GM12878 (cell line): Measurements from ENCODE around the gene AMER2. TPM values are rescaled to one million over a fixed set of nuclear protein-coding genes. Genes with fewer than 3 reads are reported as not detected.

Experiments
- ATAC-seq: fragments of 200-7000 bp; cut with Tn5 transposase; 3 replicates; pipeline ENCODE4 v1.9.1; 2020; ENCODE audit warnings: mild to moderate bottlenecking, moderate library complexity
- BruUV-seq: library from RNA; stranded (reverse); fragments of 400-500 nt; replicated peaks from 2 replicates; lab custom pipeline; 2021; lab: Mats Ljungman, UMichigan
- CTCF ChIA-PET: fragments of 300-600 bp; sonication (Branson Sonifier 250); formaldehyde crosslinking; extraction: SDS; loops from one replicate; lab custom pipeline; 2021; ENCODE audit warnings: inconsistent platforms; lab: Yijun Ruan, JAX
- POLR2A ChIA-PET: fragments of 350-600 bp; formaldehyde crosslinking; extraction: SDS; loops from one replicate; lab custom pipeline; 2021; ENCODE audit warnings: inconsistent platforms; lab: Charles Lee
- RAD21 ChIA-PET: fragments of 300-600 bp; sonication (Branson Sonifier 250); formaldehyde crosslinking; loops from one replicate; lab custom pipeline; 2023; ENCODE audit warnings: antibody characterized with exemption; ENCODE audit not compliant: unreplicated experiment; lab: Charles Lee
- SMC1A ChIA-PET: fragments of 300-600 bp; sonication (Branson Sonifier 250); formaldehyde crosslinking; loops from one replicate; lab custom pipeline; 2023; ENCODE audit not compliant: unreplicated experiment, uncharacterized antibody; lab: Charles Lee
- DNase-seq: peaks from one replicate; pipeline ENCODE4 v3.0.0-alpha.2; 2011; ENCODE audit warnings: low read depth, low spot score
- FAIRE-seq: peaks from 3 replicates; lab custom pipeline; 2011; peaks lifted over from hg19 to GRCh38; lab: Jason Lieb, UNC
- H2AFZ ChIP-seq: 2 replicates; pipeline ENCODE4 v1.6.0; 2011; ENCODE audit warnings: low read depth, low read length, control low read depth; ENCODE audit not compliant: control insufficient read depth
- H3K27ac ChIP-seq: 2 replicates; pipeline ENCODE4 v1.5.1; 2011; ENCODE audit warnings: control low read depth; ENCODE audit not compliant: control insufficient read depth, insufficient read depth
- H3K27me3 ChIP-seq, 2 experiments: replicated peaks in 1 of 2; 2 replicates each; pipeline versions ENCODE4 v1.6.0 to v1.6.1; 2011; ENCODE audit warnings: low read length in 1 of 2; ENCODE audit not compliant: control insufficient read depth in 2 of 2, insufficient read depth in 2 of 2
- H3K36me3 ChIP-seq, 2 experiments: 2 replicates each; pipeline ENCODE4 v1.5.1; 2011; ENCODE audit warnings: low read length in 1 of 2; ENCODE audit not compliant: control insufficient read depth in 2 of 2, insufficient read depth in 2 of 2
- H3K4me1 ChIP-seq: 2 replicates; pipeline ENCODE4 v1.6.1; 2011; ENCODE audit warnings: mild to moderate bottlenecking, low read length, moderate library complexity, mixed read lengths; ENCODE audit not compliant: control insufficient read depth, insufficient read depth
- H3K4me2 ChIP-seq: 2 replicates; pipeline ENCODE4 v1.6.0; 2011; ENCODE audit warnings: control low read depth; ENCODE audit not compliant: control insufficient read depth, insufficient read depth
- H3K4me3 ChIP-seq: fragments of 200-600 bp; sonication (generic); 2 replicates; pipeline ENCODE4 v1.5.1; 2016
- H3K79me2 ChIP-seq: 2 replicates; pipeline ENCODE4 v1.6.0; 2011; ENCODE audit warnings: low read length; ENCODE audit not compliant: control insufficient read depth, insufficient read depth
- H3K9ac ChIP-seq: 2 replicates; pipeline ENCODE4 v1.8.0; 2011; ENCODE audit warnings: low read length, control low read depth, mixed read lengths; ENCODE audit not compliant: control insufficient read depth, insufficient read depth
- H3K9me3 ChIP-seq: replicated peaks from 3 replicates; pipeline ENCODE4 v1.5.1; 2011; ENCODE audit warnings: mild to moderate bottlenecking, low read length; ENCODE audit not compliant: control insufficient read depth, insufficient read depth
- H4K20me1 ChIP-seq: 2 replicates; pipeline ENCODE4 v1.6.0; 2011; ENCODE audit not compliant: control insufficient read depth, insufficient read depth
- ATF7 ChIP-seq: fragments of 450-650 bp; IDR thresholded peaks from 2 replicates; pipeline ENCODE4 v1.6.1; 2016; ENCODE audit warnings: low read depth, mild to moderate bottlenecking
- CUX1 ChIP-seq: IDR thresholded peaks from 2 replicates; pipeline ENCODE4 v1.6.1; 2012; ENCODE audit warnings: improper control_type of control experiment, low read depth, low read length; ENCODE audit not compliant: insufficient replicate concordance
- ETV6 ChIP-seq, 2 experiments: fragments of 450-650 bp in 1 of 2; IDR thresholded peaks in 1 of 2; conservative IDR thresholded peaks in 1 of 2; 2 replicates each; pipeline ENCODE4 v1.6.1; 2014; ENCODE audit warnings: antibody characterized with exemption in 1 of 2, borderline replicate concordance in 1 of 2, low read depth in 1 of 2, mild to moderate bottlenecking in 1 of 2, moderate library complexity in 1 of 2
- MTA2 ChIP-seq: fragments of 450-650 bp; IDR thresholded peaks from 2 replicates; pipeline ENCODE4 v1.6.1; 2016; ENCODE audit warnings: low read depth, mild to moderate bottlenecking, moderate library complexity
- MYB ChIP-seq: fragments of 150-350 bp; IDR thresholded peaks from 2 replicates; pipeline ENCODE4 v1.6.1; 2014; ENCODE audit warnings: mild to moderate bottlenecking, low read depth, low read length, borderline replicate concordance
- NFYB ChIP-seq: IDR thresholded peaks from 2 replicates; pipeline ENCODE4 v1.6.1; 2011; ENCODE audit warnings: low read depth, mild to moderate bottlenecking, low read length, improper control_type of control experiment, moderate library complexity; ENCODE audit not compliant: insufficient read depth
- NR2C2 ChIP-seq: IDR thresholded peaks from 2 replicates; pipeline ENCODE4 v1.6.1; 2011; ENCODE audit warnings: borderline replicate concordance, low read depth; ENCODE audit not compliant: control insufficient read depth, insufficient read length
- RB1 ChIP-seq: fragments of 450-650 bp; formaldehyde crosslinking; IDR thresholded peaks from 2 replicates; pipeline ENCODE4 v1.6.1; 2017; ENCODE audit warnings: mild to moderate bottlenecking, borderline replicate concordance
- TBL1XR1 ChIP-seq: IDR thresholded peaks from 2 replicates; pipeline ENCODE4 v1.6.1; 2012; ENCODE audit warnings: low read depth, low read length, improper control_type of control experiment
- TCF12 ChIP-seq: IDR thresholded peaks from 2 replicates; pipeline ENCODE4 v1.6.1; 2011; ENCODE audit warnings: low read depth, mild to moderate bottlenecking, low read length
- ZNF207 ChIP-seq: fragments of 450-650 bp; IDR thresholded peaks from 2 replicates; pipeline ENCODE4 v1.6.1; 2014; ENCODE audit warnings: antibody characterized with exemption, mild to moderate bottlenecking, borderline replicate concordance
- ZNF622 ChIP-seq: fragments of 450-650 bp; IDR thresholded peaks from 2 replicates; pipeline ENCODE4 v1.6.1; 2017; ENCODE audit warnings: mild to moderate bottlenecking, inconsistent platforms
- WGBS: methylation state at CpG from one replicate; pipeline ENCODE4 v1.1.6; 2016; ENCODE audit warnings: low lambda C conversion rate; ENCODE audit not compliant: insufficient replicate concordance, insufficient coverage; ENCODE audit errors: missing lambda C conversion rate; 5-methylcytosine and 5-hydroxymethylcytosine counted together
- in situ Hi-C: fragments of 300-500 bp; cut with MboI; formaldehyde crosslinking; loops from 9 replicates; pipeline ENCODE4 v1.14.3; 2018; ENCODE audit warnings: mixed read lengths
- intact Hi-C: fragments of 100-400 bp; cut with micrococcal nuclease; formaldehyde crosslinking; loops from one replicate; pipeline ENCODE4 v1.14.2; 2022; ENCODE audit not compliant: unreplicated experiment
- polyA plus RNA-seq, 11 experiments: library from polyadenylated mRNA; depleted of rRNA in 4 of 11; unstranded in 6 of 11; stranded (reverse) in 5 of 11; fragments of >200 nt; fragmentation: Nextera tagmentation in 4 of 11; fragmentation: Illumina TruSeq in 1 of 11; extraction: Ambion mirVana in 4 of 11; extraction: Trizol in 1 of 11; gene quantifications; 1 replicate in 1 of 11; 2 replicates in 10 of 11; pipeline versions ENCODE4 v1.2.1 to v1.2.3, GENCODE V29; 2011 to 2016; ENCODE audit warnings: inconsistent platforms in 2 of 11, missing spikeins in 2 of 11, low read depth in 1 of 11
- total RNA-seq, 4 experiments: library from RNA; depleted of rRNA in 3 of 4; stranded (reverse); fragments of >200 nt in 3 of 4; fragmentation: Illumina TruSeq in 1 of 4; extraction: Trizol in 1 of 4; gene quantifications; 2 replicates each; pipeline versions ENCODE4 v1.2.1 to v1.2.3, GENCODE V29; 2013 to 2021
- TF ChIP-seq, protein P1 (sequence below): IDR thresholded peaks from 2 replicates; pipeline ENCODE4 v1.6.1; 2012; ENCODE audit warnings: low read depth, low read length, improper control_type of control experiment

AMER2 gene
- total and polyA plus RNA-seq, 10 of the 15 experiments (the other 5 are each of a cell fraction or from before 2014, with no cell fraction given) = 0.01 to 0.34 (median 0.21) TPM

- Histone ChIP-seq H3K4me2 (no peak overlapping the region), H3K9me3 (peaks cover 7% of the 10 kb centered on the region; the same call in 1 of the 3 replicates), H3K79me2 (no peaks in the 10 kb centered on the region), H3K27me3 (no peaks in the 10 kb centered on the region), H2AFZ (no peak overlapping the region), H3K36me3 (no peaks in the 10 kb centered on the region), H3K27ac (no peak overlapping the region), H3K4me1 (0 out of 2 replicates have a peak, but pooled peaks cover 2% of the 10 kb centered on the region), H3K9ac (no peak overlapping the region), H3K4me3 (no peak overlapping the region), H4K20me1 (no peaks in the 10 kb centered on the region)
- SMC1A ChIA-PET = no interaction called here
- FAIRE-seq = no peak
- CTCF ChIA-PET = no interaction called here
- no TSS peak for BruUV-seq
- in situ Hi-C loops = no loop called here
- WGBS = 71% methylated on average over 5 of the region's 5 CpGs
- TF ChIP-seq ZNF622 = no peak
- no peak for TF ChIP-seq MTA2
- TF ChIP-seq, protein P1, sequence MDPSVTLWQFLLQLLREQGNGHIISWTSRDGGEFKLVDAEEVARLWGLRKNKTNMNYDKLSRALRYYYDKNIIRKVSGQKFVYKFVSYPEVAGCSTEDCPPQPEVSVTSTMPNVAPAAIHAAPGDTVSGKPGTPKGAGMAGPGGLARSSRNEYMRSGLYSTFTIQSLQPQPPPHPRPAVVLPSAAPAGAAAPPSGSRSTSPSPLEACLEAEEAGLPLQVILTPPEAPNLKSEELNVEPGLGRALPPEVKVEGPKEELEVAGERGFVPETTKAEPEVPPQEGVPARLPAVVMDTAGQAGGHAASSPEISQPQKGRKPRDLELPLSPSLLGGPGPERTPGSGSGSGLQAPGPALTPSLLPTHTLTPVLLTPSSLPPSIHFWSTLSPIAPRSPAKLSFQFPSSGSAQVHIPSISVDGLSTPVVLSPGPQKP = no peak
- no peak for TF ChIP-seq ZNF207
- no peak for TF ChIP-seq RB1
- no peak for TF ChIP-seq TCF12
- TF ChIP-seq ATF7 = no peak
- no peak for TF ChIP-seq CUX1
- no peak for TF ChIP-seq ETV6 (conservative IDR thresholded peaks at IDR 0.05 in 1 of 2, IDR thresholded peaks at IDR 0.05 in 1 of 2; ENCODE audit: borderline replicate concordance in 1 of 2, low read depth in 1 of 2)
- no peak for TF ChIP-seq MYB
- no peak for TF ChIP-seq TBL1XR1
- no peak for TF ChIP-seq NFYB
- no peak for TF ChIP-seq NR2C2
- no peak for ATAC-seq
- POLR2A ChIA-PET = no interaction called here
- no peak for DNase-seq
- intact Hi-C loops = loop anchor here (2.0 to 10.0 kb wide), 2 partner anchors 31 to 55 kb away; no protein-coding TSS in a partner anchor
- RAD21 ChIA-PET = no interaction called here
Measured at GRCh38 chr13:25149711-25150110, 22.4 kb downstream of the AMER2 start.
